ENCODE measurements around the gene ADORA2A.
A peak's percentile ranks its signal among the peaks of the same experiment; 100 is the strongest.

ADORA2A gene

DNA sequence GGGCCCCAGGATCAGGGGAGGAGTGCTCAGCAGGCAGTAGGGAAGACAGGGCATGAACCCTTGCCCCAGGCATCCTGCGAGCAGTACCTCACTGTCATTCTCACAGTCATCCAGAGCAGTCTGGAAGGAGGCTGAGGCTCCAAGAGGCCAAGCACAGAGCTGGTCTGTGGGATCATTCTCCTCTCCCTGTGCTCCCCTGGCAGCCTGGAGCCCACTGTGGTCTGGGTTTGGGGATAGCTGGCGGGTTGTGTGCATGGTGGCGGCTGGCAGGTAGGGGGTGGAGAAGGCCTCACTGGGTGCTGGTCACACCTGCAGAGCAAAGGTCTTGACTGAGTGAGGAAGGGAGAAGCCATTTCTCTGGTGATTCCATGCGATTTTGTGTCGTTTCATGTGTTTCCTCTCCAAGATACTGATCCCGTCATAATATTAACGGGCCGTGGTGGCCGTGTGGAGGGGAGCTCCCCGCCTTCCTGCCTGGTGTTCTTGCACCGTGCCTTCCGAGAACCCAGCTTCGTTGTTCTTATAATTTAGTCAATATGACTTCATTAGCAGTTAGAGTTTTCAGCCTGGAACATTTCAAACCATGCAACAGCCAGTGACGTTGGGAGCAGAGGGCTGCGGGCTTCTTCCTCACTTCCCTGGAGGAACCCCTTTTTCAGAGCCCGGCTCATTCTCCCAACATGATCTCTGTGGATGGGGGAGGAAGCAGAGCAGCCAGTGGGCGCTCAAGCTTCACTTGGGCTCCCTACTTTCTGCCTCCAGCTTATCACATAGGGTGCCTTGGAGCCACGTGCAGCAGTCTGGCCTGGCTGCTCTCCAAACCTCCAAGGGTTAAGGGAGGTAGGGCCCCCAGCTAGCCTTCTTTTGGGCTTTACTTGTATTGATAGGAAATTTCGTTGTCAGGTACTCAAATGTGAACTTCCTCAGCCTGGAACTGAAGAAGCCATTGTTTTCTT, 20.8 kb upstream of the ADORA2A start:
- ChIA-PET POLR2A (interaction anchor here (0.6 kb wide), 1 partner anchor 1253 kb away, joined by 5 read pairs; no protein-coding TSS in a partner anchor), CTCF (interaction anchor here (1.3 to 2.8 kb wide), 5 partner anchors 10 to 117 kb away, joined by 3 to 13 read pairs (median 4); no protein-coding TSS in a partner anchor)
- Histone ChIP-seq H3K36me3 (ENCODE audit: control insufficient read depth in 4 of 4, insufficient read depth in 4 of 4, low read length in 3 of 4) (peaks cover 0 to 48% (median 17%) of the 10 kb centered on the region in 4 experiments), H3K9me3 (ENCODE audit: control extremely low read depth in 1 of 5, control insufficient read depth in 4 of 5, insufficient read depth in 2 of 5, low read depth in 1 of 5, low read length in 4 of 5) (peaks cover 0 to 3% (median 0%) of the 10 kb centered on the region in 5 experiments), H3K27me3 (replicated peaks in 2 of 5; ENCODE audit: control insufficient read depth in 4 of 5, insufficient read depth in 5 of 5, low read length in 4 of 5) (no peaks in the 10 kb centered on the region), H3K4me3 (ENCODE audit: control insufficient read depth in 1 of 7, extremely low read depth in 1 of 7, insufficient read depth in 4 of 7, low read depth in 2 of 7, low read length in 6 of 7) (peak overlapping the region in 2 of 7 experiments; percentile 3 to 48), H3K4me1 (ENCODE audit: control extremely low read depth in 1 of 4, control insufficient read depth in 4 of 4, insufficient read depth in 4 of 4, low read length in 3 of 4) (peaks cover 0 to 38% (median 31%) of the 10 kb centered on the region in 4 experiments), H3K27ac (ENCODE audit: insufficient read depth in 1 of 2, low read depth in 1 of 2, low read length in 2 of 2, poor library complexity in 1 of 2, severe bottlenecking in 2 of 2) (no peak overlapping the region)
- DNase-seq = peak in 1 of 3 donors; percentile 26
- WGBS (ENCODE audit: insufficient coverage) = 63% methylated on average over 16 of the region's 19 CpGs

DNA sequence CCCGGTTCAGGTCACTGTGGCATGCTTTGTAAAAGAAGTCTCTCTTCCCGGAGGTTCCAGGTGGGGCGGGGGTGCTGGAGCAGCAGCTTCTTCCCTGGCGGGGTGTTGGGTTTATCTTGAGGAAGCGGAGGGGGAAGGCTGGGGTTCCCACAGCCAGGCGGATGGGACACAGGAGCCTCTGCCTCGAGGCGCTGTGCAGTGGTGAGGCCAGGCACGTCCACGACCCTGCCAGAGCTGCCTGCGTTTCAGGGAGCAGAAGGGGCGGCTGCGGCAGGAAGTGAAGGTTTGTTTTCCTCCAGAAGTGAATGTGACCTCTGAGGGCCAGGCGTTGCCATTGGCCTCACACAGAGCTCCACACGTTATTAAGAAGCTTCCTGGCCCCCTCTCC, 20.1 kb upstream of the ADORA2A start:
- ChIA-PET CTCF (interaction anchor here (1.3 to 2.8 kb wide), 3 partner anchors 13 to 116 kb away, joined by 4 to 13 read pairs (median 7); no protein-coding TSS in a partner anchor), POLR2A (interaction anchor here (0.6 kb wide), 1 partner anchor 1254 kb away, joined by 5 read pairs; no protein-coding TSS in a partner anchor)
- WGBS (ENCODE audit: insufficient coverage) = 21% methylated on average over 11 of the region's 15 CpGs
- Histone ChIP-seq H3K4me3 (ENCODE audit: control insufficient read depth in 1 of 7, extremely low read depth in 1 of 7, insufficient read depth in 4 of 7, low read depth in 2 of 7, low read length in 6 of 7) (peak overlapping the region in 2 of 7 experiments; percentile 3 to 48), H3K36me3 (ENCODE audit: control insufficient read depth in 4 of 4, insufficient read depth in 4 of 4, low read length in 3 of 4) (peaks cover 0 to 51% (median 21%) of the 10 kb centered on the region in 4 experiments), H3K27me3 (replicated peaks in 2 of 5; ENCODE audit: control insufficient read depth in 4 of 5, insufficient read depth in 5 of 5, low read length in 4 of 5) (no peaks in the 10 kb centered on the region), H3K9me3 (ENCODE audit: control extremely low read depth in 1 of 5, control insufficient read depth in 4 of 5, insufficient read depth in 2 of 5, low read depth in 1 of 5, low read length in 4 of 5) (peaks cover 0 to 3% (median 0%) of the 10 kb centered on the region in 5 experiments), H3K27ac (ENCODE audit: insufficient read depth in 1 of 2, low read depth in 1 of 2, low read length in 2 of 2, poor library complexity in 1 of 2, severe bottlenecking in 2 of 2) (no peak overlapping the region), H3K4me1 (ENCODE audit: control extremely low read depth in 1 of 4, control insufficient read depth in 4 of 4, insufficient read depth in 4 of 4, low read length in 3 of 4) (peaks cover 0 to 33% (median 28%) of the 10 kb centered on the region in 4 experiments)
- DNase-seq = peak in 1 of 3 donors; percentile 25

DNA sequence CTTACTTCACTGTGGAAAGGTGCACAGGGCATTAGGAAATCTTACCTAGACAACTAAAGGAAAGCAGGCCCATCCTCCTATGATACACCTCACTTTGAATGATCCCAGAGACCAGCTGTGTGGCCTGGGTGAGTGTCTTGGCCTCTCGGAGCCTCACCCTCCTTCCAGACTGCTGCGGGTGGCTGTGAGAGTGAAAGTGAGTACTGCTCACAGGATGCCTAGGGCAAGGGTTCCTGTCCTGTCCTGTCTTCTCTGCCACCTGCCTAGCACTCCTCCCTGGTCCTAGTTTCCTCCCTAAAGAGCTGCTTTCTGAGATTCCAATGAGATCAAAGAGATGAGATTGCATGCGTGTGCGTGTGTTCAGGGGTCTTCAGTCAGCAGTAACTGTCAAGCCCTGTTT, 19.5 kb upstream of the ADORA2A start:
- Histone ChIP-seq H3K9me3 (ENCODE audit: control extremely low read depth in 1 of 5, control insufficient read depth in 4 of 5, insufficient read depth in 2 of 5, low read depth in 1 of 5, low read length in 4 of 5) (peaks cover 0 to 3% (median 0%) of the 10 kb centered on the region in 5 experiments), H3K27ac (ENCODE audit: insufficient read depth in 1 of 2, low read depth in 1 of 2, low read length in 2 of 2, poor library complexity in 1 of 2, severe bottlenecking in 2 of 2) (no peak overlapping the region), H3K4me3 (ENCODE audit: control insufficient read depth in 1 of 7, extremely low read depth in 1 of 7, insufficient read depth in 4 of 7, low read depth in 2 of 7, low read length in 6 of 7) (no peak overlapping the region), H3K27me3 (replicated peaks in 2 of 5; ENCODE audit: control insufficient read depth in 4 of 5, insufficient read depth in 5 of 5, low read length in 4 of 5) (no peaks in the 10 kb centered on the region), H3K36me3 (ENCODE audit: control insufficient read depth in 4 of 4, insufficient read depth in 4 of 4, low read length in 3 of 4) (peaks cover 0 to 57% (median 27%) of the 10 kb centered on the region in 4 experiments), H3K4me1 (ENCODE audit: control extremely low read depth in 1 of 4, control insufficient read depth in 4 of 4, insufficient read depth in 4 of 4, low read length in 3 of 4) (peaks cover 0 to 27% (median 22%) of the 10 kb centered on the region in 4 experiments)
- ChIA-PET CTCF (interaction anchor here (2.3 to 2.8 kb wide), 2 partner anchors 14 to 116 kb away, joined by 7 to 13 read pairs; no protein-coding TSS in a partner anchor), POLR2A (no interaction called here)
- 91% methylated on average over 2 of the region's 4 CpGs for WGBS (ENCODE audit: insufficient coverage)
- no peak for DNase-seq

DNA sequence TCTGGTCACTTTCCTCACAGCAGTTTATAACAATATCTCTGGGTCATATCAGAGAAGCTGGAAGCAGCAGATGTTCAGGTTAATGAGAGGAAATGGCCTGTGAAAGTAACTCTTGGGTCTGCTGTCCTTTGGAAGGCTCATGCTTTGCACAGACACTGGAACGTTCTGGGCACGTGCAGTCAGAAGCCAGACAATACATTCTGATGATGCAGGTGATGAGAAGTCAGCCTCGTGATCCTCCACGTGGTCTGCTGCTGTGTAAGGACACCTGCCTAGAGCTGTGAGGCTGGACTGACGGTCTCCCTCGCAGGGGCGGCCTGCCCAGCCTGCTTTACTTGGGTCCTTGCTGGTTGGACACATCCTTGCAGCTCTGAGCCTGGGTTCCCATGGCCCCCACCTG, 18.8 kb upstream of the ADORA2A start:
- CTCF ChIA-PET = interaction anchor here (1.4 to 2.8 kb wide), 3 partner anchors 10 to 14 kb away, joined by 4 to 13 read pairs (median 5); no protein-coding TSS in a partner anchor
- DNase-seq = no peak
- 85% methylated on average over 7 of the region's 7 CpGs for WGBS (ENCODE audit: insufficient coverage)
- H3K27ac ChIP-seq (ENCODE audit: insufficient read depth in 1 of 2, low read depth in 1 of 2, low read length in 2 of 2, poor library complexity in 1 of 2, severe bottlenecking in 2 of 2) = no peak overlapping the region
- no peak overlapping the region for H3K4me3 ChIP-seq (ENCODE audit: control insufficient read depth in 1 of 7, extremely low read depth in 1 of 7, insufficient read depth in 4 of 7, low read depth in 2 of 7, low read length in 6 of 7)
- H3K9me3 ChIP-seq (ENCODE audit: control extremely low read depth in 1 of 5, control insufficient read depth in 4 of 5, insufficient read depth in 2 of 5, low read depth in 1 of 5, low read length in 4 of 5) = peaks cover 0 to 3% (median 0%) of the 10 kb centered on the region in 5 experiments
- peaks cover 0 to 60% (median 32%) of the 10 kb centered on the region in 4 experiments for H3K36me3 ChIP-seq (ENCODE audit: control insufficient read depth in 4 of 4, insufficient read depth in 4 of 4, low read length in 3 of 4)
- POLR2A ChIA-PET = no interaction called here
- peaks cover 0 to 24% (median 20%) of the 10 kb centered on the region in 4 experiments for H3K4me1 ChIP-seq (ENCODE audit: control extremely low read depth in 1 of 4, control insufficient read depth in 4 of 4, insufficient read depth in 4 of 4, low read length in 3 of 4)
- no peaks in the 10 kb centered on the region for H3K27me3 ChIP-seq (replicated peaks in 2 of 5; ENCODE audit: control insufficient read depth in 4 of 5, insufficient read depth in 5 of 5, low read length in 4 of 5)

DNA sequence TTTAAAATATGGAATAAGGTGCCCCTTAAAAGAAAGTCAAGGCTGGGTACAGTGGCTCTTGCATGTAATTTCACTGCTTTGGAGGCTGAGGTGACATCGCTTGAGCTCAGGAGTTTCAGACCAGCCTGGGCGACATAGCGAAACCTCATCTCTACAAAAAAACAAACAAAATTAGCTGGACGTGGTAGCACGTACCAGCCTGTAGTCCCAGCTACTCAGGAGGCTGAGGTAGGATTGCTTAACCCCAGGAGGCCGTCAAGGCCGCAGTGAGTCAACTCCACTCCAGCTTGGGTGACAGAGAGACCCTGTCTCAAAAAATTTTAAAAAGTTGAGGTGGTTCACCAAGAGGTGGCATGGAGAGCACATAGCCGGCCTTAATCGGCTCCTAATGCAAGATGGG, 17.7 kb upstream of the ADORA2A start:
- CTCF ChIA-PET = interaction anchor here (0.9 to 1.4 kb wide), 4 partner anchors 9 to 12 kb away, joined by 3 to 5 read pairs (median 4); no protein-coding TSS in a partner anchor
- WGBS (ENCODE audit: insufficient coverage) = 99% methylated on average over 7 of the region's 9 CpGs

DNA sequence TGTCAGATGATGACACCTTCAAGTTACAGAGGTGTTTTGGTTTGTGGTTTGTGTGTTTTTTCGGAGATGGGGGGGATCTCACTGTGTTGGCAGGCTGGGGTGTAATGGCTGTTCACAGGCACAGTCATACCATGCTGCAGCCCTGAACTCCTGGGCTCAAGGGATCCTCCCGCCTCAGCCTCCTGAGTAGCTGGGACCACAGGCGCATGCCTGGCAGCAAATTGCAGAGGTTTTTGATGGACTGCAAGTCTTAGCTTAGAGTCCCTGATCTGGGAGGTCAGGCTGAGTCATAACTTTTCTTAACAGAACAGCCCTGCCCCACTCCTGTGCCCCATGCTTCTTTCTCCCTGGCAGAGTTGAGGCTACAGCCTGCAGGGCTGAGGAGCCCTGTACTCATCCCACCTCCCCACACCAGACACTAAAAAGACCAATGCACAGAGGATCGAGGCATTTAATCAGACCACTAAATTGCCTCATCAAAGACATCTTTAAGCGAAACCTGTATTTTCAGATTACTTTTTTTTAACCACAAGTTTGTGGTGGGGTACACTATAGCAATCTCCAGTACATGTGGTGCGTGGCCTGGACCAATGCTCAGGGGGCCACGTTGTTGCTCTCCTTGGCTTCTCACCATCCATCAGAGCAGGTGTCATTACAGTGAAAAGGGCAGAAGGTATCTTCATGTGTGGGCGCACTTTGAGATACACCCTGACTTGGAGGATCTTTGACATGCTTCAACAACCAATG, 17.1 kb upstream of the ADORA2A start:
- no peak overlapping the region for H3K4me3 ChIP-seq (ENCODE audit: control insufficient read depth in 1 of 7, extremely low read depth in 1 of 7, insufficient read depth in 4 of 7, low read depth in 2 of 7, low read length in 6 of 7)
- DNase-seq = no peak
- no peak overlapping the region for H3K27ac ChIP-seq (ENCODE audit: insufficient read depth in 1 of 2, low read depth in 1 of 2, low read length in 2 of 2, poor library complexity in 1 of 2, severe bottlenecking in 2 of 2)
- H3K9me3 ChIP-seq (ENCODE audit: control extremely low read depth in 1 of 5, control insufficient read depth in 4 of 5, insufficient read depth in 2 of 5, low read depth in 1 of 5, low read length in 4 of 5) = peaks cover 0 to under 1% (median 0%) of the 10 kb centered on the region in 5 experiments
- POLR2A ChIA-PET = no interaction called here
- peaks cover 0 to 24% (median 20%) of the 10 kb centered on the region in 4 experiments for H3K4me1 ChIP-seq (ENCODE audit: control extremely low read depth in 1 of 4, control insufficient read depth in 4 of 4, insufficient read depth in 4 of 4, low read length in 3 of 4)
- H3K27me3 ChIP-seq (replicated peaks in 2 of 5; ENCODE audit: control insufficient read depth in 4 of 5, insufficient read depth in 5 of 5, low read length in 4 of 5) = no peaks in the 10 kb centered on the region
- CTCF ChIA-PET = interaction anchor here (0.9 to 1.5 kb wide), 3 partner anchors 10 to 12 kb away, joined by 3 to 5 read pairs (median 4); no protein-coding TSS in a partner anchor
- WGBS (ENCODE audit: insufficient coverage) = 97% methylated on average over 6 of the region's 8 CpGs
- peaks cover 0 to 60% (median 33%) of the 10 kb centered on the region in 4 experiments for H3K36me3 ChIP-seq (ENCODE audit: control insufficient read depth in 4 of 4, insufficient read depth in 4 of 4, low read length in 3 of 4)

More for the DNA sequence above, 17.7 kb upstream of the ADORA2A start:
- H3K27ac ChIP-seq (ENCODE audit: insufficient read depth in 1 of 2, low read depth in 1 of 2, low read length in 2 of 2, poor library complexity in 1 of 2, severe bottlenecking in 2 of 2) = no peak overlapping the region
- peaks cover 0 to 60% (median 34%) of the 10 kb centered on the region in 4 experiments for H3K36me3 ChIP-seq (ENCODE audit: control insufficient read depth in 4 of 4, insufficient read depth in 4 of 4, low read length in 3 of 4)
- POLR2A ChIA-PET = no interaction called here
- peaks cover 0 to 24% (median 20%) of the 10 kb centered on the region in 4 experiments for H3K4me1 ChIP-seq (ENCODE audit: control extremely low read depth in 1 of 4, control insufficient read depth in 4 of 4, insufficient read depth in 4 of 4, low read length in 3 of 4)
- no peak for DNase-seq
- H3K9me3 ChIP-seq (ENCODE audit: control extremely low read depth in 1 of 5, control insufficient read depth in 4 of 5, insufficient read depth in 2 of 5, low read depth in 1 of 5, low read length in 4 of 5) = peaks cover 0 to 3% (median 0%) of the 10 kb centered on the region in 5 experiments
- H3K27me3 ChIP-seq (replicated peaks in 2 of 5; ENCODE audit: control insufficient read depth in 4 of 5, insufficient read depth in 5 of 5, low read length in 4 of 5) = no peaks in the 10 kb centered on the region
- no peak overlapping the region for H3K4me3 ChIP-seq (ENCODE audit: control insufficient read depth in 1 of 7, extremely low read depth in 1 of 7, insufficient read depth in 4 of 7, low read depth in 2 of 7, low read length in 6 of 7)

All from common myeloid progenitor, CD34-positive (primary cell).